OCI-LY3 (cell line): ENCODE results near the gene LINGO3.

Source experiments
- EZH2phosphoT487 ChIP-seq: fragments of 200-600 bp; shearing (Covaris generic); IDR thresholded peaks from 2 replicates; pipeline ENCODE4 v1.6.1; 2018; ENCODE audit warnings: antibody characterized with exemption, mixed run types, low read depth
- TF ChIP-seq, protein P1 (sequence below): fragments of 200-600, 300-600 bp; sonication (generic); IDR thresholded peaks from 2 replicates; pipeline ENCODE4 v1.5.1; 2014; ENCODE audit warnings: antibody characterized with exemption, low read length, low read depth

DNA sequence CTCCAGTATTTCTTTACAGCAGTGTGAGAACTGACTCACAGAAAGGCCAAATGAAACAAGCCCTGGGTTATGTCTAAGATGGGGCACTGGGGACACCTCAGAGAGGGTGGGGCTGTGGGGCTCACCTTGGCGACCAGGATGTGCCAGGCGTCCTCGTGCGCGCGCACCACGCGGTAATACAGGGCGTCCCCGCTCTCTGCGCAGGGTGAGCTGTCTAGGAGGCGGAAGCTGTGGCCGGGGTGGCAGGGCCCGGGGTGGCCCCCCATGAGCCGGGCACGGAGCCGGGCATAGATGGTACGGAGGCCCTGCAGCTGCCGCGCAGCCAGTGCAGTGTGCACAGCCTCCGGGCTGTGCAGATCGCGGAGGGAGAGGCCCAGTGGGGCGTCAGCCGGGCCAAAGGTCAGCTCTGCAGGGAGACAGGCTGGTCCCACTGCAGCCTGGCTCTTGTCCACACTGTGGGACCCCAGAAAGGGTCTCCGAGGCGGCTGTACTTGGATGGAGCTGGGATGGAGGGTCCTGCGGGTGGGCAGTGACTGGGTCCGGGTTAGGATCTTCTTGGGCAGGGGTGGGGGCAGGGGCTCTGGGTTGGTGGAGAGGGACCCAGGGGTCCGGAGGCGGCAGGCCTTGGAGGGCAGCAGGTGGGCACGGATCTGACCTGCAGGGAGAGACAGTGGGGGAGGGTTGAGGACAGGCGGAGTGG, 29.3 kb downstream of the LINGO3 start:
- TF ChIP-seq, protein P1, sequence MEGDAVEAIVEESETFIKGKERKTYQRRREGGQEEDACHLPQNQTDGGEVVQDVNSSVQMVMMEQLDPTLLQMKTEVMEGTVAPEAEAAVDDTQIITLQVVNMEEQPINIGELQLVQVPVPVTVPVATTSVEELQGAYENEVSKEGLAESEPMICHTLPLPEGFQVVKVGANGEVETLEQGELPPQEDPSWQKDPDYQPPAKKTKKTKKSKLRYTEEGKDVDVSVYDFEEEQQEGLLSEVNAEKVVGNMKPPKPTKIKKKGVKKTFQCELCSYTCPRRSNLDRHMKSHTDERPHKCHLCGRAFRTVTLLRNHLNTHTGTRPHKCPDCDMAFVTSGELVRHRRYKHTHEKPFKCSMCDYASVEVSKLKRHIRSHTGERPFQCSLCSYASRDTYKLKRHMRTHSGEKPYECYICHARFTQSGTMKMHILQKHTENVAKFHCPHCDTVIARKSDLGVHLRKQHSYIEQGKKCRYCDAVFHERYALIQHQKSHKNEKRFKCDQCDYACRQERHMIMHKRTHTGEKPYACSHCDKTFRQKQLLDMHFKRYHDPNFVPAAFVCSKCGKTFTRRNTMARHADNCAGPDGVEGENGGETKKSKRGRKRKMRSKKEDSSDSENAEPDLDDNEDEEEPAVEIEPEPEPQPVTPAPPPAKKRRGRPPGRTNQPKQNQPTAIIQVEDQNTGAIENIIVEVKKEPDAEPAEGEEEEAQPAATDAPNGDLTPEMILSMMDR = no peak
- no peak for TF ChIP-seq EZH2phosphoT487
